ENCODE data around the gene ZP3. TPM values are rescaled to one million over a fixed set of nuclear protein-coding genes. Genes with fewer than 3 reads are reported as not detected.
"Not testable (repeated sequence)": the region's sequence is repeated elsewhere in the genome, so short reads cannot be mapped to it uniquely, and the experiment has no call there.

ZP3 gene
- total RNA-seq, 4 donors from 2014 or later: 0.46 to 1.0 TPM; not detected in 2

DNA sequence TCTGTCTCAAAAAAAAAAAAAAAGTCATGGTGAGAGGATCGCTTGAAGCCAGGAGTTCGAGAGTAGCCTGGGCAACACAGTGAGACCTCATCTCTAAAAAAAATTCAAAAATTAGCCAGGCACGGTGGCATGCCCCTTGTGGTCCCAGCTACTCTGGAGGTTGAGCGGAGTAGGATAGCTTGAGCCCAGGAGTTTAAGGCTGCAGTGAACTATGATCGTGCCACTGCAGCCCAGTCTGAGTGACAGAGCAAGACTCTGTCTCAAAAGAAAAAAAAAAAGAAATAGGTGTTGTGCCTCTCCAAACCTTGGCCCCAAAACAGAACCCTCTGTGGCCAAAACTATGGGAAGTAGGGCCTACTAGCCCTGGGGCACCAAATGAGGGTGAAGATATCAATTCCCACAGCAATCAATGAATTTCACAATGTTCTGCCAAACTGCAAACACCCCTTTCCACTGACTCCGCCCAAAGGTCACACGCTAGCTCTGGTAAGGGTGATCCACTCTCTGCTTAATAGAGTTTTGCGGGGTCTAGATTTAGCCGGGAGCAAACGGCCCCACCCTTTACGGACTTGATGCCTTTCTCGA, 32.1 kb upstream of the ZP3 start:
- H3K27ac ChIP-seq (replicated peaks in 1 of 4): peak overlapping the region; percentile 85 to 91 (median 88)
- no peaks in the 10 kb centered on the region for H3K9me3 ChIP-seq
- no peaks in the 10 kb centered on the region for H3K36me3 ChIP-seq
- peaks cover 22 to 37% (median 35%) of the 10 kb centered on the region in 4 donors for H3K4me1 ChIP-seq
- H3K4me3 ChIP-seq: peak overlapping the region; percentile 74 to 85 (median 77)
- no peak for TF ChIP-seq POLR2A (IDR thresholded peaks at IDR 0.05; ENCODE audit: low read depth)
- no peak for TF ChIP-seq EP300 (IDR thresholded peaks at IDR 0.05)
- TF ChIP-seq, protein P1, sequence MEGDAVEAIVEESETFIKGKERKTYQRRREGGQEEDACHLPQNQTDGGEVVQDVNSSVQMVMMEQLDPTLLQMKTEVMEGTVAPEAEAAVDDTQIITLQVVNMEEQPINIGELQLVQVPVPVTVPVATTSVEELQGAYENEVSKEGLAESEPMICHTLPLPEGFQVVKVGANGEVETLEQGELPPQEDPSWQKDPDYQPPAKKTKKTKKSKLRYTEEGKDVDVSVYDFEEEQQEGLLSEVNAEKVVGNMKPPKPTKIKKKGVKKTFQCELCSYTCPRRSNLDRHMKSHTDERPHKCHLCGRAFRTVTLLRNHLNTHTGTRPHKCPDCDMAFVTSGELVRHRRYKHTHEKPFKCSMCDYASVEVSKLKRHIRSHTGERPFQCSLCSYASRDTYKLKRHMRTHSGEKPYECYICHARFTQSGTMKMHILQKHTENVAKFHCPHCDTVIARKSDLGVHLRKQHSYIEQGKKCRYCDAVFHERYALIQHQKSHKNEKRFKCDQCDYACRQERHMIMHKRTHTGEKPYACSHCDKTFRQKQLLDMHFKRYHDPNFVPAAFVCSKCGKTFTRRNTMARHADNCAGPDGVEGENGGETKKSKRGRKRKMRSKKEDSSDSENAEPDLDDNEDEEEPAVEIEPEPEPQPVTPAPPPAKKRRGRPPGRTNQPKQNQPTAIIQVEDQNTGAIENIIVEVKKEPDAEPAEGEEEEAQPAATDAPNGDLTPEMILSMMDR (IDR thresholded peaks at IDR 0.05): no peak
- TF ChIP-seq POLR2AphosphoS5 (IDR thresholded peaks at IDR 0.05): no peak
- H3K27me3 ChIP-seq: no peaks in the 10 kb centered on the region
- 47% methylated on average over 12 of the region's 12 CpGs for WGBS
- intact Hi-C loops (cut with DNase I): no loop called here
- DNase-seq (ENCODE audit: extremely low spot score): no peak

DNA sequence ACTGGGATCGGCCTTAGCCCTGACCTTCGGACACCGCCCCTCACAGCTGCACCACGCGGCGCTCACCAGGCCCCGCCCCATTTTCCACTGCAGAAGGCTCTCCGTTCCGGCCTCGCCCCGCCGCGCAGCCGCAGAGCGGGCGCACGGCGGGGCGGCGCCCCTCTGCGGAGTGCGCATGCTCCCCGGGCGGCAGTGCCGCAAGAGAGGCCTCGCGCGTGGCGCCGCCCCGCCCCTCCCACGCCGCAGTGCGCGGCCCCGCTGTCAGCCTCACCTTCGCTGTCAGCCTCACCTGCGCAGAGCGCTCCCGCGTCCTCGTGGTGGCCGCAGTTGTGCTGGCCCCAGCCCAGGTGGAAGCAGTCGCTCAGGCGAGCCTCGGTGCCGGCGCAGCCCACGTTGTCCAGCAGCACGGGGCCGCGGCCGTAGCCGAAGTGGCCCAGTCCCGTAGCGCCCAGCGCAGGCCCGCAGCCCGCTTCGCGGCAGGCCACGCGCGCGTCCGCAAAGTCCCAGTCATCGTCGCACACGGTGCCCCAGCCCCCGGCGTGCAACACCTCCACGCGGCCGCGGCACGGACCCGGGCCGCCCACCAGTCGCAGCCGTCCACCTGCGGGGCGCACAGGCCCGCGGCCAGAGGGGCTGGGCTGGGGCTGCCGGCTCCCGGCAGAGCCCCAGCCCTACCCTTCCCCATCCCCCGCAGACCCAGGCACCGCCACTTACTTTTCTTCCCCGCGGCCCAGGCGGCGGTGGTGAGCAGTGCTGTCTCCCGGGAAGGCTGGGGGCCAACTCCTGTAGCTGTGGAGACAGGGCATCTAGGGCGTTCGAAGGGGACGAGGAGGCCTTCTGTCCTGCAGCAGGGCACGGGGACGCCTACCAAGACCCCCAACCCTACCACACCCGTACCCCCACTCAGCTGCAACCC, 31.4 kb upstream of the ZP3 start:
- TF ChIP-seq POLR2AphosphoS5 (IDR thresholded peaks at IDR 0.05) (peak; percentile 78 to 95), EP300 (IDR thresholded peaks at IDR 0.05) (no peak), POLR2A (IDR thresholded peaks at IDR 0.05; ENCODE audit: low read depth) (peak; percentile 58)
- TF ChIP-seq, protein P1 (IDR thresholded peaks at IDR 0.05): peak in 2 of 3 experiments; percentile 15 to 16
- Histone ChIP-seq H3K4me3 (peak overlapping the region; percentile 74 to 85 (median 77)), H3K9me3 (no peaks in the 10 kb centered on the region), H3K4me1 (peaks cover 24 to 40% (median 38%) of the 10 kb centered on the region in 4 donors), H3K27me3 (no peaks in the 10 kb centered on the region), H3K36me3 (no peaks in the 10 kb centered on the region), H3K27ac (replicated peaks in 1 of 4) (peak overlapping the region; percentile 85 to 91 (median 88))
- 20% methylated on average over 2 of the region's 99 CpGs for WGBS
- peak; percentile 98 for DNase-seq (ENCODE audit: extremely low spot score)
- intact Hi-C loops (cut with DNase I): no loop called here

DNA sequence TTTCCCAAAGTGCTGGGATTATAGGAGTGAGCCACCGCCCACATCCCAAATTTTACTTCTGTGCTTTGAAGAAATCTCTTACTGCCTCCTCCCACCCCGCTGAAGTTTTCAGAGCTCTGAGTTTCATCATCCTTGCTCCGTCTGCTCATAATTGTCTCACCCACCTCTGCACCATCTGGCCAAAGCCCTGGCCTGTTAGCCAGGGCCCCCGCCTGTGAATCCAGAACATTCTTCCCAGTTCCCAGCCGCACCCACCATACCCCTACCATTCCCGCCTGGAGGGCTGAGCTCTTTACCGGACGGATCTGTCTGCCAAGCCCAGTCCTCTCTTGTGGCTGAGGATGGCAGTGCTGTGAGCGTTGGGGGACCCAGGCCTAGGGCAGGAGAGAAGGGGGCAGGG, 29.8 kb upstream of the ZP3 start:
- peaks cover 14 to 32% (median 31%) of the 10 kb centered on the region in 4 donors for H3K4me1 ChIP-seq

DNA sequence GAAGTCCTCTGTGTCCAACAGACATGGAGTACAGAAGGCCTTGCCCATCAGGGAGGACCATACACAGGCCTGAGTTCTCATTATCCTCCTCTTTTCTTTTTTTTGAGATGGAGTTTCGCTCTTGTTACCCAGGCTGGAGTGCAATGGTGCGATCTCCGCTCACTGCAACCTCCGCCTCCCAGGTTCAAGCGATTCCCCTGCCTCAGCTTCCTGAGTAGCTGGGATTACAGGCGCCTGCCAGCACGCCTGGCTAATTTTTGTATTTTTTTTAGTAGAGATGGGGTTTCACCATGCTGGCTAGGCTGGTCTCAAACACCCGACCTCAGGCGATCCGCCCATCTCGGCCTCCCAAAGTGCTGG, 29.2 kb upstream of the ZP3 start:
- intact Hi-C loops (cut with DNase I); H3K27ac ChIP-seq (replicated peaks in 1 of 4); DNase-seq (ENCODE audit: extremely low spot score); H3K36me3 ChIP-seq; H3K27me3 ChIP-seq; H3K9me3 ChIP-seq; H3K4me3 ChIP-seq: not testable (repeated sequence)
- WGBS: 85% methylated on average over 11 of the region's 11 CpGs
- H3K4me1 ChIP-seq: peaks cover 14 to 32% (median 31%) of the 10 kb centered on the region in 4 donors

More for the DNA sequence above, 29.8 kb upstream of the ZP3 start:
- Histone ChIP-seq H3K27ac (replicated peaks in 1 of 4) (no peak overlapping the region), H3K27me3 (no peaks in the 10 kb centered on the region), H3K4me3 (no peak overlapping the region), H3K36me3 (no peaks in the 10 kb centered on the region), H3K9me3 (no peaks in the 10 kb centered on the region)
- DNase-seq (ENCODE audit: extremely low spot score): no peak
- 90% methylated on average over 9 of the region's 9 CpGs for WGBS
- no peak for TF ChIP-seq POLR2A (IDR thresholded peaks at IDR 0.05; ENCODE audit: low read depth)
- TF ChIP-seq, protein P1 (IDR thresholded peaks at IDR 0.05): no peak
- no peak for TF ChIP-seq POLR2AphosphoS5 (IDR thresholded peaks at IDR 0.05)
- no peak for TF ChIP-seq EP300 (IDR thresholded peaks at IDR 0.05)
- intact Hi-C loops (cut with DNase I): no loop called here

DNA sequence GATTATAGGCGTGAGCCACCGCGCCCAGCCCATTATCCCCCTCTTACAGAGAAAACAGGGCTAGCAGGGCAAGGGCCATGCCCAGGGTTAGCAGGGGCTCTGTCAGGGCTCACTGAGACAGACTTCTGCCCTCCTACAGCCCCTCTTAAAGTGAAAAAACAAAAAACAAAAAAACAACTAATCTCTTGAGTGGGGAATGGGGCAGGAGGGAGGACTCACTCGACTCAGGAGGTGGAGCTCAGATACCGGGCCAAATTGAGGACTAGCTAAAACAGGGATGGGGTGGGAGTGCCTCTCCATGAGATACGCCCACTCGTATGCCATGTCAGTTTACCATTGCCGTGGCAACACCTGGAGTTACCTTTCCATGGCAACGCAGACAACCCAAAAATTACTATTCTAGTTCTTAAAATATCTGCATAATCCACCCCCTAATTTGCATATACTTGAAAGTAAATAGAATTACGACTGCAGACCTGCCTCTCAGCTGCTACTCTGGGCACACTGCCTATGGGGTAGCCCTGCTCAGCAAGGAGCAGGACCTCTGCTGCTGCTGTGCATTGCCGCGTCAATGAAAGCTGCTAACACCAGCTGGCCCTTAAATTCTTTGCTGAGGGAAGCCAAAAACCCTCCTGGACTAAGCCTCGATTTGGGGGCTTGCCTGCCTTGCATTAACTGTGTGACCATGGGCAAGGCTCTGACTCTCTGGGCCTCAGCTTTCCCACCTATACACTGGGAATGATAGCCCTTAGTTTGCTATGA, 28.6 kb upstream of the ZP3 start:
- TF ChIP-seq, protein P1 (IDR thresholded peaks at IDR 0.05): no peak
- no peak for TF ChIP-seq EP300 (IDR thresholded peaks at IDR 0.05)
- no peak for TF ChIP-seq POLR2AphosphoS5 (IDR thresholded peaks at IDR 0.05)
- no peak for TF ChIP-seq POLR2A (IDR thresholded peaks at IDR 0.05; ENCODE audit: low read depth)
- Histone ChIP-seq H3K27me3 (no peaks in the 10 kb centered on the region), H3K36me3 (no peaks in the 10 kb centered on the region), H3K4me1 (peaks cover 14 to 32% (median 31%) of the 10 kb centered on the region in 4 donors), H3K9me3 (no peaks in the 10 kb centered on the region), H3K27ac (replicated peaks in 1 of 4) (no peak overlapping the region), H3K4me3 (no peak overlapping the region)
- no peak for DNase-seq (ENCODE audit: extremely low spot score)
- WGBS: 72% methylated on average over 13 of the region's 13 CpGs
- intact Hi-C loops (cut with DNase I): no loop called here
